Loucy (cell line): ENCODE measurements around the gene EDRF1.

Experiments
- H2AFZ ChIP-seq: fragments of 200-600 bp; sonication (generic); 2 replicates; pipeline ENCODE4 v1.6.0; 2016; ENCODE audit warnings: antibody characterized with exemption, mild to moderate bottlenecking, low read length, moderate library complexity
- H3F3A ChIP-seq: fragments of 200-600 bp; 2 replicates; pipeline ENCODE4 v1.6.0; 2016; ENCODE audit warnings: antibody characterized with exemption, low read depth, mild to moderate bottlenecking
- H3K27me3 ChIP-seq: fragments of 200-600 bp; sonication (generic); 2 replicates; pipeline ENCODE4 v1.6.1; 2014; ENCODE audit warnings: low read length, mild to moderate bottlenecking; ENCODE audit not compliant: insufficient read depth, poor library complexity, severe bottlenecking
- H3K36me3 ChIP-seq: fragments of 200-600 bp; sonication (generic); 2 replicates; pipeline ENCODE4 v1.6.1; 2016; ENCODE audit warnings: low read length; ENCODE audit not compliant: insufficient read depth
- H3K4me1 ChIP-seq: fragments of 200-600 bp; sonication (generic); 2 replicates; pipeline ENCODE4 v1.5.1; 2014; ENCODE audit warnings: low read length, mild to moderate bottlenecking; ENCODE audit not compliant: insufficient read depth, poor library complexity, severe bottlenecking
- H3K4me2 ChIP-seq: fragments of 200-600 bp; sonication (generic); 2 replicates; pipeline ENCODE4 v1.6.0; 2014; ENCODE audit warnings: antibody characterized with exemption, low read length, low read depth, mild to moderate bottlenecking; ENCODE audit not compliant: poor library complexity, severe bottlenecking
- H3K4me3 ChIP-seq: fragments of 200-600 bp; sonication (generic); 2 replicates; pipeline ENCODE4 v1.5.1; 2014; ENCODE audit warnings: low read length, mild to moderate bottlenecking, mixed read lengths; ENCODE audit not compliant: poor library complexity, severe bottlenecking
- H3K79me2 ChIP-seq: fragments of 200-600 bp; sonication (generic); 2 replicates; pipeline ENCODE4 v1.6.1; 2014; ENCODE audit warnings: low read length; ENCODE audit not compliant: insufficient read depth
- H3K9ac ChIP-seq: fragments of 200-600 bp; sonication (generic); 2 replicates; pipeline ENCODE4 v1.6.0; 2014; ENCODE audit warnings: mild to moderate bottlenecking, low read depth, low read length, moderate library complexity; ENCODE audit not compliant: poor library complexity, severe bottlenecking
- H3K9me2 ChIP-seq: fragments of 200-600 bp; sonication (generic); replicated peaks from 2 replicates; pipeline ENCODE4 v1.6.1; 2016; ENCODE audit warnings: low read depth, low read length, mixed read lengths
- H3K9me3 ChIP-seq: fragments of 200-600 bp; sonication (generic); 2 replicates; pipeline ENCODE4 v1.6.1; 2014; ENCODE audit warnings: mild to moderate bottlenecking, antibody characterized with exemption, low read length, low read depth; ENCODE audit not compliant: insufficient read depth
- H4K20me1 ChIP-seq: fragments of 200-600 bp; sonication (generic); 2 replicates; pipeline ENCODE4 v1.6.0; 2014; ENCODE audit warnings: antibody characterized with exemption, low read length, mild to moderate bottlenecking; ENCODE audit not compliant: insufficient read depth, poor library complexity, severe bottlenecking
- EZH2phosphoT487 ChIP-seq: fragments of 200-600 bp; IDR thresholded peaks from 2 replicates; pipeline ENCODE4 v1.6.1; 2018; ENCODE audit warnings: antibody characterized with exemption, mild to moderate bottlenecking, moderate library complexity, borderline replicate concordance
- TF ChIP-seq, protein P1 (sequence below): fragments of 200-600 bp; sonication (generic); conservative IDR thresholded peaks from 2 replicates; pipeline ENCODE4 v1.5.1; 2014; ENCODE audit warnings: mild to moderate bottlenecking, antibody characterized with exemption, low read length

The EDRF1 gene

DNA sequence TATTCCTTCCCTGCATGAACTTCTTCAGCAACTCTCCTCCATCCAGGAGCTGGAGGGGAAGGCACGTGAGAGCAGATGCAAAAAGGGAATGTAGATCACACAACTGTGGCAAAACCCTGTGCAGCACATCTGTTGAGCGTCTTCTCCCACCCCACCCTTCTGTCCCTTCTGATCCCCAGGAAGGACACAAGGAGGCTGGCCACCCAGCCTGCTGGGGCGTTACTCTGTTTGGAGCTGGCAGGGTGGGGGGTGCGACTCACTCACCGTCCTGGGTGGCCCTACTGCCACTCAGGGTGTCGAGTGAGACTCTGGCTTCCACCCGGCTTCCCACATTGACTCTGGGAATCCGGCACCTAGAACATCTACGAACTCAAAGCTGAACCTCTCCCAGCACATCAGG is 66.3 kb downstream of the EDRF1 start:
- no peak overlapping the region for H3K4me2 ChIP-seq
- H3F3A ChIP-seq: no peaks in the 10 kb centered on the region
- H2AFZ ChIP-seq: no peak overlapping the region
- no peak overlapping the region for H3K4me3 ChIP-seq
- no peak for TF ChIP-seq EZH2phosphoT487
- TF ChIP-seq, protein P1, sequence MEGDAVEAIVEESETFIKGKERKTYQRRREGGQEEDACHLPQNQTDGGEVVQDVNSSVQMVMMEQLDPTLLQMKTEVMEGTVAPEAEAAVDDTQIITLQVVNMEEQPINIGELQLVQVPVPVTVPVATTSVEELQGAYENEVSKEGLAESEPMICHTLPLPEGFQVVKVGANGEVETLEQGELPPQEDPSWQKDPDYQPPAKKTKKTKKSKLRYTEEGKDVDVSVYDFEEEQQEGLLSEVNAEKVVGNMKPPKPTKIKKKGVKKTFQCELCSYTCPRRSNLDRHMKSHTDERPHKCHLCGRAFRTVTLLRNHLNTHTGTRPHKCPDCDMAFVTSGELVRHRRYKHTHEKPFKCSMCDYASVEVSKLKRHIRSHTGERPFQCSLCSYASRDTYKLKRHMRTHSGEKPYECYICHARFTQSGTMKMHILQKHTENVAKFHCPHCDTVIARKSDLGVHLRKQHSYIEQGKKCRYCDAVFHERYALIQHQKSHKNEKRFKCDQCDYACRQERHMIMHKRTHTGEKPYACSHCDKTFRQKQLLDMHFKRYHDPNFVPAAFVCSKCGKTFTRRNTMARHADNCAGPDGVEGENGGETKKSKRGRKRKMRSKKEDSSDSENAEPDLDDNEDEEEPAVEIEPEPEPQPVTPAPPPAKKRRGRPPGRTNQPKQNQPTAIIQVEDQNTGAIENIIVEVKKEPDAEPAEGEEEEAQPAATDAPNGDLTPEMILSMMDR: no peak
- H3K79me2 ChIP-seq: no peaks in the 10 kb centered on the region
- no peaks in the 10 kb centered on the region for H4K20me1 ChIP-seq
- H3K9me3 ChIP-seq: no peaks in the 10 kb centered on the region
- no peak overlapping the region for H3K9ac ChIP-seq
- no peaks in the 10 kb centered on the region for H3K27me3 ChIP-seq
- H3K9me2 ChIP-seq: no peaks in the 10 kb centered on the region
- peaks cover 23% of the 10 kb centered on the region for H3K4me1 ChIP-seq
- no peaks in the 10 kb centered on the region for H3K36me3 ChIP-seq

- Histone ChIP-seq H3K4me2 (peak overlapping the region; percentile 80), H3K36me3 (no peaks in the 10 kb centered on the region), H3F3A (no peaks in the 10 kb centered on the region), H3K4me1 (peaks cover 23% of the 10 kb centered on the region), H3K9me3 (no peaks in the 10 kb centered on the region), H3K27me3 (no peaks in the 10 kb centered on the region), H4K20me1 (no peaks in the 10 kb centered on the region), H2AFZ (peak overlapping the region; percentile 82), H3K9me2 (no peaks in the 10 kb centered on the region), H3K4me3 (peak overlapping the region; percentile 43), H3K9ac (peak overlapping the region; percentile 48), H3K79me2 (no peaks in the 10 kb centered on the region)
- TF ChIP-seq, protein P1: no peak
- TF ChIP-seq EZH2phosphoT487: no peak
Observed at GRCh38 chr10:125788156-125789034, 68.9 kb downstream of the EDRF1 start.

DNA sequence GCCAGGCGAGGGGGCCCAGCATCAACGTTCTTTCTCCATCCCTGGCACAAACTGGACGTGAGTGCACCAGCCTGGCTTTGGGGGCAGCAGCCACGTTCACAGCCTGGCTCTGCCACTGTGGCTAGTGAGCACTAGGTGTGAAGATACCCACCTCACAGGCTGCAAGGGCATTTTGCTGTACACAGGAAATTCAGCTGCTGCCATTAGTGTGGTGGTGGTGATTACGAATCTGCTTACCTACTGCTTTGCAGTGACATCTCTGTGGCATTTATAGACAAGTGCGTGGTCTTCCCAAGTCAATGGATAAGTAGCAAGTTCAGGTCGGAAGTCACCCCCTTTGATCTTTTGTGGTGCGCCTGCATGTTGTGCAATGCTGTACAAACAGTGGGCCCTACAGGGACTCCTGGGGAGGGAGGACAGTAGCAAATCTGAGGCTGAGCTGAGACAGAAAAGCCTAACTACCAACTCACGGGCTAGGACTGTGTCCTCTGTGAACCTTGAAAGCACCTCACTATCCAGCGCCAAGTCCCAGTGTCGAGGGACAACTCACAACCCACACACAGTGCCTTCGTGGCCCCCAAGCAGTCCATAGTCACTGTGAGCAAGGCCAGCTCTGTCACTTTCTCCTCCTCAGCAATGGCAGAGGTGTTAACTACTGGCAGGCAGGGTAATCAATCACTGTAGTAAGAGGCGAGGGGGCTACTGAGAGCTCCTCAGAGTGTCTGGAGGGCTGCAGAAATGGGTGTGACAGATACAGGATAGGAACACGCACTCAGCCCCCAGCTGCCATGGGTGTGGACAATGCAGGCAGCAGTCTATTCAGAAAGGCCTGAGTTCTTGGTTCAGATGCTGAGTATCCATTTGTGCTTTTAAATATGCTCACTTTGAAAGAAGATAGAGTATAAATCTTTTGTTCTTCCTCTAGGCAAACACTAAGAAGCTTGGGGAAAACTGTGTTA is 73.1 kb downstream of the EDRF1 start:
- no peaks in the 10 kb centered on the region for H3K79me2 ChIP-seq
- H3K4me1 ChIP-seq: peaks cover 22% of the 10 kb centered on the region
- H3F3A ChIP-seq: no peaks in the 10 kb centered on the region
- TF ChIP-seq, protein P1: no peak
- TF ChIP-seq EZH2phosphoT487: no peak
- H2AFZ ChIP-seq: no peak overlapping the region
- no peaks in the 10 kb centered on the region for H4K20me1 ChIP-seq
- H3K9ac ChIP-seq: no peak overlapping the region
- H3K4me2 ChIP-seq: no peak overlapping the region
- no peaks in the 10 kb centered on the region for H3K9me2 ChIP-seq
- H3K9me3 ChIP-seq: no peaks in the 10 kb centered on the region
- peaks cover 9% of the 10 kb centered on the region; the same call in 1 of the 2 replicates for H3K36me3 ChIP-seq
- H3K27me3 ChIP-seq: no peaks in the 10 kb centered on the region
- H3K4me3 ChIP-seq: no peak overlapping the region
